NCI-H1105 treated with DMSO at 0.1 percent for 48 hours (cell line): ENCODE data around the gene KLHL11.

Experiments
- DNase-seq: peaks from one replicate; lab custom pipeline; 2025; lab: John Stamatoyannopoulos, UW

The KLHL11 gene

GRCh38 chr17:41810659-41811548 is 54.3 kb downstream of the KLHL11 start:
- DNase-seq = peak; percentile 46

- no peak for DNase-seq
Observed at GRCh38 chr17:41806685-41807445, 58.4 kb downstream of the KLHL11 start.
